ENCODE results near the gene SH3D21. TPM values are rescaled to one million over a fixed set of nuclear protein-coding genes. Genes with fewer than 3 reads are reported as not detected.

SH3D21 gene
- polyA plus RNA-seq, 1 experiment = 3.2 TPM

- CTCF ChIA-PET = interaction anchor here (1.4 to 1.7 kb wide), 3 partner anchors 10 to 91 kb away, joined by 3 to 5 read pairs (median 3); no protein-coding TSS in a partner anchor
- Histone ChIP-seq H3K36me3 (ENCODE audit: control insufficient read depth, insufficient read depth, low read length) (no peaks in the 10 kb centered on the region; the same call in 1 of the 2 replicates), H3K4me3 (ENCODE audit: low read depth, low read length) (no peak overlapping the region), H3K27me3 (ENCODE audit: control insufficient read depth, insufficient read depth, low read length) (no peaks in the 10 kb centered on the region)
- TF ChIP-seq CTCF (IDR thresholded peaks at IDR 0.05; ENCODE audit: insufficient read depth, low read depth, low read length) = no peak
- no peak for DNase-seq (ENCODE audit: low read depth)
- POLR2A ChIA-PET = interaction anchor here (0.6 kb wide), 1 partner anchor 164 kb away, joined by 3 read pairs; no protein-coding TSS in a partner anchor
Observed at GRCh38 chr1:36279110-36279788, 26.9 kb upstream of the SH3D21 start.

GRCh38 chr1:36279789-36280296 lies 26.3 kb upstream of the SH3D21 start:
- POLR2A ChIA-PET = no interaction called here
- CTCF ChIA-PET = interaction anchor here (1.4 to 1.7 kb wide), 4 partner anchors 11 to 130 kb away, joined by 3 to 5 read pairs (median 4); partner anchors contain the start of gene TRAPPC3
- no peak overlapping the region for H3K4me3 ChIP-seq (ENCODE audit: low read depth, low read length)
- no peaks in the 10 kb centered on the region for H3K27me3 ChIP-seq (ENCODE audit: control insufficient read depth, insufficient read depth, low read length)
- DNase-seq (ENCODE audit: low read depth) = no peak
- TF ChIP-seq CTCF (IDR thresholded peaks at IDR 0.05; ENCODE audit: insufficient read depth, low read depth, low read length) = no peak
- H3K36me3 ChIP-seq (ENCODE audit: control insufficient read depth, insufficient read depth, low read length) = no peaks in the 10 kb centered on the region; the same call in 1 of the 2 replicates

- H3K36me3 ChIP-seq (ENCODE audit: control insufficient read depth, insufficient read depth, low read length) = peaks cover 13% of the 10 kb centered on the region
- ChIA-PET POLR2A (no interaction called here), CTCF (interaction anchor here (0.8 to 2.4 kb wide), 4 partner anchors 96 to 134 kb away, joined by 3 to 20 read pairs (median 5); partner anchors contain the start of gene TRAPPC3)
- TF ChIP-seq CTCF (IDR thresholded peaks at IDR 0.05; ENCODE audit: insufficient read depth, low read depth, low read length) = no peak
- H3K27me3 ChIP-seq (ENCODE audit: control insufficient read depth, insufficient read depth, low read length) = no peaks in the 10 kb centered on the region
- no peak for DNase-seq (ENCODE audit: low read depth)
- no peak overlapping the region for H3K4me3 ChIP-seq (ENCODE audit: low read depth, low read length)
Observed at GRCh38 chr1:36284061-36284460, 22.1 kb upstream of the SH3D21 start.

- peaks cover 13% of the 10 kb centered on the region for H3K36me3 ChIP-seq (ENCODE audit: control insufficient read depth, insufficient read depth, low read length)
- CTCF ChIA-PET = interaction anchor here (1.0 to 8.2 kb wide), 13 partner anchors 10 to 188 kb away, joined by 3 to 56 read pairs (median 10); partner anchors contain the start of genes SH3D21, THRAP3 and TRAPPC3
- no peak for TF ChIP-seq CTCF (IDR thresholded peaks at IDR 0.05; ENCODE audit: insufficient read depth, low read depth, low read length)
- POLR2A ChIA-PET = no interaction called here
- H3K4me3 ChIP-seq (ENCODE audit: low read depth, low read length) = no peak overlapping the region
- H3K27me3 ChIP-seq (ENCODE audit: control insufficient read depth, insufficient read depth, low read length) = no peaks in the 10 kb centered on the region
- no peak for DNase-seq (ENCODE audit: low read depth)
Observed at GRCh38 chr1:36284517-36284916, 21.7 kb upstream of the SH3D21 start.

- TF ChIP-seq CTCF (IDR thresholded peaks at IDR 0.05; ENCODE audit: insufficient read depth, low read depth, low read length) = peak; percentile 68
- H3K27me3 ChIP-seq (ENCODE audit: control insufficient read depth, insufficient read depth, low read length) = no peaks in the 10 kb centered on the region
- POLR2A ChIA-PET = interaction anchor here (0.5 to 1.0 kb wide), 2 partner anchors 14 to 30 kb away, joined by 3 to 7 read pairs; no protein-coding TSS in a partner anchor
- peaks cover 21% of the 10 kb centered on the region for H3K36me3 ChIP-seq (ENCODE audit: control insufficient read depth, insufficient read depth, low read length)
- DNase-seq (ENCODE audit: low read depth) = no peak
- H3K4me3 ChIP-seq (ENCODE audit: low read depth, low read length) = no peak overlapping the region
- CTCF ChIA-PET = interaction anchor here (0.6 to 8.2 kb wide), 29 partner anchors 9 to 1149 kb away, joined by 3 to 56 read pairs (median 4); partner anchors contain the start of genes SH3D21, THRAP3 and TRAPPC3
Observed at GRCh38 chr1:36285443-36286101, 20.6 kb upstream of the SH3D21 start.
